IMR-90 (cell line): ENCODE results near the gene CMC1. TPM values are rescaled to one million over a fixed set of nuclear protein-coding genes. Genes with fewer than 3 reads are reported as not detected.

Experiments
- ATAC-seq: fragments of 200-7000 bp; cut with Tn5 transposase; 2 replicates; pipeline ENCODE4 v1.9.1; 2020; ENCODE audit warnings: low read depth, mild to moderate bottlenecking, moderate library complexity
- BruUV-seq: library from RNA; stranded (reverse); fragments of 400-500 nt; replicated peaks from 2 replicates; lab custom pipeline; 2021; lab: Mats Ljungman, UMichigan
- CTCF ChIA-PET: fragments of 300-600 bp; formaldehyde crosslinking; extraction: SDS; loops from one replicate; lab custom pipeline; 2021; ENCODE audit warnings: antibody characterized with exemption; lab: Yijun Ruan, JAX
- POLR2A ChIA-PET: fragments of 300-600 bp; sonication (Branson Sonifier 250); formaldehyde crosslinking; loops from one replicate; lab custom pipeline; 2022; ENCODE audit warnings: antibody characterized with exemption; ENCODE audit not compliant: unreplicated experiment; lab: Charles Lee
- DNase-seq: peaks from one replicate; pipeline ENCODE4 v3.0.0; 2013
- H2AFZ ChIP-seq: replicated peaks from 2 replicates; pipeline ENCODE3; 2013; ENCODE audit warnings: low read length, mild to moderate bottlenecking; ENCODE audit not compliant: poor library complexity
- H2AK5ac ChIP-seq: 2 replicates; pipeline ENCODE4 v1.6.1; 2013; ENCODE audit warnings: low read depth, low read length, inconsistent platforms
- H2AK9ac ChIP-seq: replicated peaks from 2 replicates; pipeline ENCODE3; 2013; ENCODE audit warnings: mild to moderate bottlenecking, low read depth, low read length, moderate library complexity; ENCODE audit not compliant: poor library complexity
- H2BK120ac ChIP-seq: 2 replicates; pipeline ENCODE4 v1.6.1; 2013; ENCODE audit warnings: low read depth, low read length, inconsistent platforms
- H2BK15ac ChIP-seq: 3 replicates; pipeline ENCODE4 v1.6.1; 2013; ENCODE audit warnings: low read depth, low read length, inconsistent platforms
- H2BK20ac ChIP-seq: 2 replicates; pipeline ENCODE4 v1.6.1; 2013; ENCODE audit warnings: low read depth, mild to moderate bottlenecking, inconsistent platforms, low read length, moderate library complexity
- H2BK5ac ChIP-seq: 2 replicates; pipeline ENCODE4 v1.6.1; 2013; ENCODE audit warnings: mild to moderate bottlenecking, low read depth, low read length, inconsistent platforms; ENCODE audit not compliant: poor library complexity, severe bottlenecking
- H3K14ac ChIP-seq: replicated peaks from 2 replicates; pipeline ENCODE4 v1.6.1; 2013; ENCODE audit warnings: low read depth, low read length, inconsistent platforms
- H3K18ac ChIP-seq: 2 replicates; pipeline ENCODE4 v1.6.1; 2013; ENCODE audit warnings: low read depth, low read length, control low read depth
- H3K23ac ChIP-seq: 2 replicates; pipeline ENCODE4 v1.6.1; 2013; ENCODE audit warnings: low read depth, low read length, inconsistent platforms
- H3K27ac ChIP-seq: 2 replicates; pipeline ENCODE4 v1.5.1; 2013; ENCODE audit warnings: mild to moderate bottlenecking, control low read depth, low read length; ENCODE audit not compliant: insufficient read depth
- H3K27me3 ChIP-seq: 2 replicates; pipeline ENCODE4 v1.6.1; 2013; ENCODE audit warnings: low read length; ENCODE audit not compliant: control insufficient read depth, insufficient read depth
- H3K36me3 ChIP-seq: 2 replicates; pipeline ENCODE4 v1.6.1; 2013; ENCODE audit warnings: low read length, mixed read lengths; ENCODE audit not compliant: control insufficient read depth, insufficient read depth
- H3K4ac ChIP-seq: 2 replicates; pipeline ENCODE4 v1.6.1; 2013; ENCODE audit warnings: low read depth, low read length, inconsistent platforms
- H3K4me1 ChIP-seq: 2 replicates; pipeline ENCODE4 v1.6.1; 2013; ENCODE audit warnings: low read length, mixed read lengths; ENCODE audit not compliant: control insufficient read depth, insufficient read depth
- H3K4me2 ChIP-seq: 2 replicates; pipeline ENCODE4 v1.6.1; 2013; ENCODE audit warnings: low read depth, mild to moderate bottlenecking, control low read depth, low read length, moderate library complexity
- H3K4me3 ChIP-seq: 2 replicates; pipeline ENCODE4 v1.5.1; 2013; ENCODE audit warnings: low read depth, mild to moderate bottlenecking, control low read depth, low read length, moderate library complexity; ENCODE audit not compliant: insufficient read depth
- H3K56ac ChIP-seq: 2 replicates; pipeline ENCODE4 v1.6.1; 2013; ENCODE audit warnings: low read length, inconsistent platforms; ENCODE audit not compliant: insufficient read depth; ENCODE audit errors: extremely low read depth
- H3K79me1 ChIP-seq, 2 experiments: 2 replicates each; pipeline ENCODE4 v1.6.1; 2013; ENCODE audit warnings: low read length in 2 of 2, inconsistent platforms in 1 of 2, low read depth in 1 of 2
- H3K9ac ChIP-seq: 2 replicates; pipeline ENCODE4 v1.6.1; 2013; ENCODE audit warnings: low read depth, low read length, control low read depth
- H3K9me1 ChIP-seq: 2 replicates; pipeline ENCODE4 v1.6.1; 2013; ENCODE audit warnings: low read length, inconsistent platforms; ENCODE audit not compliant: insufficient read depth
- H3K9me3 ChIP-seq: 2 replicates; pipeline ENCODE4 v1.6.1; 2013; ENCODE audit warnings: low read length; ENCODE audit not compliant: control insufficient read depth, insufficient read depth
- H4K20me1 ChIP-seq: 2 replicates; pipeline ENCODE4 v1.6.1; 2013; ENCODE audit warnings: low read length, inconsistent platforms; ENCODE audit not compliant: insufficient read depth
- H4K5ac ChIP-seq: 2 replicates; pipeline ENCODE4 v1.6.1; 2013; ENCODE audit warnings: mild to moderate bottlenecking, low read depth, low read length, control low read depth
- H4K8ac ChIP-seq, 2 experiments: 2 replicates each; pipeline ENCODE4 v1.6.1; 2013; ENCODE audit warnings: low read depth in 2 of 2, low read length in 2 of 2, control low read depth in 1 of 2, inconsistent platforms in 1 of 2
- H4K91ac ChIP-seq: 2 replicates; pipeline ENCODE4 v1.6.1; 2013; ENCODE audit warnings: low read depth, low read length, inconsistent platforms; ENCODE audit not compliant: insufficient read depth
- BHLHE40 ChIP-seq: fragments of 150-350 bp; IDR thresholded peaks from 2 replicates; pipeline ENCODE4 v1.6.1; 2016; ENCODE audit warnings: mild to moderate bottlenecking, low read depth, low read length
- CEBPB ChIP-seq: IDR thresholded peaks from 2 replicates; pipeline ENCODE4 v1.6.1; 2012; ENCODE audit warnings: low read depth, low read length, improper control_type of control experiment
- CHD1 ChIP-seq: IDR thresholded peaks from 2 replicates; pipeline ENCODE4 v1.6.1; 2012; ENCODE audit warnings: low read depth, low read length, improper control_type of control experiment
- CTCF ChIP-seq: conservative IDR thresholded peaks from 2 replicates; pipeline ENCODE4 v1.5.1; 2012; ENCODE audit warnings: mild to moderate bottlenecking, low read depth, low read length, improper control_type of control experiment
- ELK1 ChIP-seq: fragments of 150-350 bp; IDR thresholded peaks from 2 replicates; pipeline ENCODE4 v1.6.1; 2016; ENCODE audit warnings: low read depth, mild to moderate bottlenecking, low read length, moderate library complexity, borderline replicate concordance
- FOS ChIP-seq: fragments of 150-350 bp; IDR thresholded peaks from 2 replicates; pipeline ENCODE4 v1.6.1; 2016; ENCODE audit warnings: low read depth, low read length
- MAFK ChIP-seq: IDR thresholded peaks from 2 replicates; pipeline ENCODE4 v1.6.1; 2012; ENCODE audit warnings: low read depth, low read length, improper control_type of control experiment
- MXI1 ChIP-seq: IDR thresholded peaks from 2 replicates; pipeline ENCODE4 v1.6.1; 2012; ENCODE audit warnings: low read depth, mild to moderate bottlenecking, low read length, moderate library complexity, borderline replicate concordance
- NFE2L2 ChIP-seq: fragments of 150-350 bp; IDR thresholded peaks from 2 replicates; pipeline ENCODE4 v1.6.1; 2016; ENCODE audit warnings: low read depth, mild to moderate bottlenecking, low read length
- POLR2A ChIP-seq: IDR thresholded peaks from 2 replicates; pipeline ENCODE4 v1.6.1; 2012; ENCODE audit warnings: mild to moderate bottlenecking, low read depth, low read length
- RAD21 ChIP-seq: IDR thresholded peaks from 2 replicates; pipeline ENCODE4 v1.6.1; 2012; ENCODE audit warnings: low read length, improper control_type of control experiment
- RCOR1 ChIP-seq: IDR thresholded peaks from 2 replicates; pipeline ENCODE4 v1.6.1; 2012; ENCODE audit warnings: mild to moderate bottlenecking, low read length, improper control_type of control experiment; ENCODE audit not compliant: insufficient replicate concordance
- RFX5 ChIP-seq: IDR thresholded peaks from 2 replicates; pipeline ENCODE4 v1.8.0; 2012; ENCODE audit warnings: low read depth, mild to moderate bottlenecking, low read length, moderate library complexity
- SMC3 ChIP-seq: fragments of 150-350 bp; IDR thresholded peaks from 2 replicates; pipeline ENCODE4 v1.6.1; 2016; ENCODE audit warnings: low read depth, mild to moderate bottlenecking, antibody characterized with exemption, low read length, moderate library complexity
- WGBS, 2 experiments: methylation state at CpG; one replicate each; pipeline versions ENCODE4 v1.1.5 to v1.1.7; 2013; ENCODE audit warnings: missing lambda C conversion rate in 2 of 2; ENCODE audit not compliant: insufficient read length in 1 of 2; ENCODE audit errors: extremely low coverage in 2 of 2; 5-methylcytosine and 5-hydroxymethylcytosine counted together
- dilution Hi-C: fragments of 300-500 bp; cut with HindIII; formaldehyde crosslinking; loops from one replicate; pipeline ENCODE4 v1.14.3; 2018; ENCODE audit warnings: low sequenced_read_pairs; ENCODE audit not compliant: unreplicated experiment
- in situ Hi-C: fragments of 300-500 bp; cut with MboI; formaldehyde crosslinking; loops from 3 replicates; pipeline ENCODE4 v1.14.3; 2019; ENCODE audit warnings: low sequenced_read_pairs, inconsistent platforms, mixed read lengths
- intact Hi-C: fragments of 100-400 bp; cut with micrococcal nuclease; formaldehyde crosslinking; loops from 2 replicates; pipeline ENCODE4 v1.10.0; 2022
- polyA plus RNA-seq, 3 experiments: library from polyadenylated mRNA; depleted of rRNA; stranded (reverse); fragments of >200 nt; gene quantifications; 2 replicates each; pipeline ENCODE4 v1.2.3, GENCODE V29; 2012; ENCODE audit warnings: low replicate concordance in 1 of 3
- total RNA-seq: library from RNA; depleted of rRNA; stranded (reverse); fragments of >200 nt; gene quantifications from 2 replicates; pipeline ENCODE4 v1.2.3, GENCODE V29; 2012

Gene CMC1
- total and polyA plus RNA-seq, 2 of the 4 experiments (the other 2 are of a cell fraction), result 1.6 to 18.3 TPM

GRCh38 chr3:28247286-28247685 lies 5.9 kb downstream of the CMC1 start:
- ATAC-seq (no peak), DNase-seq (no peak)
- no peak overlapping the region for H2BK15ac ChIP-seq
- WGBS, 2 experiments, result no CpG with 5 or more reads among the region's 1 CpG
- H3K4me2 ChIP-seq, result no peak overlapping the region
- H4K20me1 ChIP-seq, result peaks cover 11% of the 10 kb centered on the region; the same call in 1 of the 2 replicates
- H4K8ac ChIP-seq, result no peak overlapping the region
- peaks cover 3% of the 10 kb centered on the region for H3K4me1 ChIP-seq
- ChIA-PET CTCF (no interaction called here), POLR2A (no interaction called here)
- no peak overlapping the region for H3K4me3 ChIP-seq
- H2AFZ ChIP-seq, result no peak overlapping the region
- H2AK9ac ChIP-seq, result no peak overlapping the region
- H3K18ac ChIP-seq, result no peak overlapping the region
- H2AK5ac ChIP-seq, result no peak overlapping the region
- H2BK5ac ChIP-seq, result no peak overlapping the region
- no peak overlapping the region for H3K9ac ChIP-seq
- dilution Hi-C loops (no loop called here), intact Hi-C loops (no loop called here), in situ Hi-C loops (no loop called here)
- H3K56ac ChIP-seq, result no peak overlapping the region
- no peaks in the 10 kb centered on the region for H3K9me3 ChIP-seq
- no peaks in the 10 kb centered on the region for H3K36me3 ChIP-seq
- TF ChIP-seq BHLHE40, result no peak
- no peak for TF ChIP-seq FOS
- TF ChIP-seq SMC3, result no peak
- no peak for TF ChIP-seq CHD1
- no peak for TF ChIP-seq RCOR1
- TF ChIP-seq RFX5, result no peak
- TF ChIP-seq MAFK, result no peak
- no peak for TF ChIP-seq NFE2L2
- TF ChIP-seq ELK1, result no peak
- TF ChIP-seq CTCF, result no peak
- no peak for TF ChIP-seq POLR2A
- TF ChIP-seq RAD21, result no peak
- no peak for TF ChIP-seq CEBPB
- no peak for TF ChIP-seq MXI1
- no peak overlapping the region for H3K4ac ChIP-seq
- H4K5ac ChIP-seq, result no peak overlapping the region
- no peak overlapping the region for H3K14ac ChIP-seq
- peaks cover 36 to 49% of the 10 kb centered on the region in 2 experiments for H3K79me1 ChIP-seq
- no peak overlapping the region for H3K27ac ChIP-seq
- no peaks in the 10 kb centered on the region for H3K27me3 ChIP-seq
- H3K9me1 ChIP-seq, result peaks cover 14% of the 10 kb centered on the region
- no TSS peak for BruUV-seq
- no peak overlapping the region for H4K91ac ChIP-seq
- no peak overlapping the region for H2BK20ac ChIP-seq
- H2BK120ac ChIP-seq, result no peak overlapping the region
- no peak overlapping the region for H3K23ac ChIP-seq
